GM18508 (cell line): Measurements from ENCODE around the gene SCYGR6.
"Not testable (repeated sequence)": the region's sequence is repeated elsewhere in the genome, so short reads cannot be mapped to it uniquely, and the experiment has no call there.

Source experiments
- ATAC-seq: cut with Tn5 transposase; IDR thresholded peaks from one replicate; pipeline ENCODE4 v1.9.1; 2021; ENCODE audit warnings: moderate number of reproducible peaks; ENCODE audit not compliant: insufficient read depth, unreplicated experiment

Gene SCYGR6

GRCh38 chr2:227724394-227725039, at the start of gene SCYGR6:
TSS of gene SCYGR6 (minus strand) at chr2:227724757. CDS start at chr2:227724757, 0 bp downstream.
- no peak for ATAC-seq

GRCh38 chr2:227774011-227774624, 49.6 kb upstream of the SCYGR6 start:
- no peak for ATAC-seq

GRCh38 chr2:227772932-227773331, 48.4 kb upstream of the SCYGR6 start:
- no peak for ATAC-seq

- ATAC-seq: no peak
These were observed 47.7 kb upstream of the SCYGR6 start for GRCh38 chr2:227772197-227772661.

GRCh38 chr2:227767830-227768229, 43.3 kb upstream of the SCYGR6 start:
- no peak for ATAC-seq

GRCh38 chr2:227766373-227766883, 41.9 kb upstream of the SCYGR6 start:
- ATAC-seq: peak; percentile 86

GRCh38 chr2:227765788-227766372, 41.3 kb upstream of the SCYGR6 start:
- ATAC-seq: no peak

- no peak for ATAC-seq
These were observed 37.4 kb upstream of the SCYGR6 start for GRCh38 chr2:227761740-227762476.

GRCh38 chr2:227759411-227760118, 35.0 kb upstream of the SCYGR6 start:
- ATAC-seq: no peak

GRCh38 chr2:227756261-227756660, 31.7 kb upstream of the SCYGR6 start:
- ATAC-seq: not testable (repeated sequence)

GRCh38 chr2:227748079-227748478, 23.5 kb upstream of the SCYGR6 start:
- ATAC-seq: no peak

GRCh38 chr2:227745594-227745993, 21.0 kb upstream of the SCYGR6 start, which contains the start of gene SCYGR8:
TSS of gene SCYGR8 (plus strand) at chr2:227745894. CDS start at chr2:227745894, 0 bp downstream.
- no peak for ATAC-seq

GRCh38 chr2:227740705-227741104, 16.1 kb upstream of the SCYGR6 start:
- not testable (repeated sequence) for ATAC-seq

- ATAC-seq: no peak
These were observed 14.8 kb upstream of the SCYGR6 start for GRCh38 chr2:227739351-227739750.

- no peak for ATAC-seq
These were observed 3.5 kb upstream of the SCYGR6 start, which contains the start of gene SCYGR7 for GRCh38 chr2:227728035-227728434. TSS of gene SCYGR7 (plus strand) at chr2:227728335. CDS start at chr2:227728335, 0 bp downstream.

- not testable (repeated sequence) for ATAC-seq
These were observed 1.7 kb downstream of the SCYGR6 start for GRCh38 chr2:227722821-227723220.

GRCh38 chr2:227720680-227721079, 3.9 kb downstream of the SCYGR6 start:
- ATAC-seq: no peak

GRCh38 chr2:227719641-227720040, 4.9 kb downstream of the SCYGR6 start:
- ATAC-seq: no peak

GRCh38 chr2:227717687-227718567, 6.6 kb downstream of the SCYGR6 start, which contains the start of gene SLC19A3:
TSS of gene SLC19A3 (minus strand) at chr2:227718028. CDS start at chr2:227702318, 15,710 bp downstream.
- ATAC-seq: no peak
